Small intestine (tissue), 7 donors: ENCODE measurements around the gene LIMS4. TPM values are rescaled to one million over a fixed set of nuclear protein-coding genes. Genes with fewer than 3 reads are reported as not detected.
"Not testable (repeated sequence)": the region's sequence is repeated elsewhere in the genome, so short reads cannot be mapped to it uniquely, and the experiment has no call there.

ENCODE experiments used
- DNase-seq, 2 donors: peaks; one replicate each; pipeline versions ENCODE4 v3.0.0 to v3.0.0-alpha.2; 2013
- FAIRE-seq: peaks from 2 replicates; lab custom pipeline; 2012; peaks lifted over from hg19 to GRCh38; lab: Jason Lieb, UNC
- H3K27ac ChIP-seq, 3 donors: one replicate each; pipeline ENCODE4 v1.5.1; 2013; ENCODE audit warnings: low read length in 2 of 3, mild to moderate bottlenecking in 2 of 3, control low read depth in 1 of 3, inconsistent platforms in 1 of 3, low read depth in 1 of 3, moderate library complexity in 1 of 3
- H3K27me3 ChIP-seq, 3 donors: one replicate each; pipeline ENCODE4 v1.6.1; 2013; ENCODE audit warnings: low read length in 3 of 3, inconsistent platforms in 1 of 3; ENCODE audit not compliant: control insufficient read depth in 3 of 3, insufficient read depth in 3 of 3
- H3K36me3 ChIP-seq, 3 donors: one replicate each; pipeline ENCODE4 v1.6.1; 2013; ENCODE audit warnings: low read length in 3 of 3, inconsistent platforms in 1 of 3, low read depth in 1 of 3, mild to moderate bottlenecking in 1 of 3, moderate library complexity in 1 of 3; ENCODE audit not compliant: control insufficient read depth in 3 of 3, insufficient read depth in 2 of 3
- H3K4me1 ChIP-seq, 3 donors: one replicate each; pipeline ENCODE4 v1.6.1; 2013; ENCODE audit warnings: low read length in 2 of 3, inconsistent platforms in 1 of 3, low read depth in 1 of 3, mild to moderate bottlenecking in 1 of 3, moderate library complexity in 1 of 3; ENCODE audit not compliant: control insufficient read depth in 3 of 3, insufficient read depth in 2 of 3
- H3K4me3 ChIP-seq, 3 donors: one replicate each; pipeline ENCODE4 v1.5.1; 2013; ENCODE audit warnings: low read length in 3 of 3, control low read depth in 1 of 3, inconsistent platforms in 1 of 3, low read depth in 1 of 3, mild to moderate bottlenecking in 1 of 3, moderate library complexity in 1 of 3
- H3K9me3 ChIP-seq, 2 donors: one replicate each; pipeline ENCODE4 v1.6.1; 2013; ENCODE audit warnings: low read depth in 1 of 2, low read length in 1 of 2; ENCODE audit not compliant: control insufficient read depth in 2 of 2, insufficient read depth in 1 of 2
- WGBS, 3 donors: extraction: QIAGEN DNeasy Blood & Tissue Kit; methylation state at CpG; one replicate each; pipeline ENCODE4 v1.1.7; 2013; 5-methylcytosine and 5-hydroxymethylcytosine counted together
- polyA plus RNA-seq, 4 donors: library from polyadenylated mRNA; stranded (reverse) in 3 of 4; unstranded in 1 of 4; fragments of 200-250 nt in 3 of 4; fragments of 120-200 nt in 1 of 4; gene quantifications; one replicate each; pipeline versions ENCODE4 v1.2.1 to v1.2.3, GENCODE V29; 2013
- donor health status: healthy with polysubstance abuse.
- donor health status: control.
- donor health status: control.
- donor health status: Bipolar disorder and iron deficiency.
- donor health status: healthy.

LIMS4 gene
- polyA plus RNA-seq, 4 donors = 0.87 to 2.7 (median 1.4) TPM; not detected in 1

GRCh38 chr2:110457214-110457590 lies 15.4 kb downstream of the LIMS4 start:
- not testable (repeated sequence) for DNase-seq, FAIRE-seq, H3K4me3 ChIP-seq, H3K9me3 ChIP-seq, H3K27me3 ChIP-seq, H3K4me1 ChIP-seq, H3K27ac ChIP-seq, H3K36me3 ChIP-seq
- 100% methylated on average over 1 of the region's 2 CpGs; no CpG with 5 or more reads in 2 of the 3 donors for WGBS, 3 donors

DNA sequence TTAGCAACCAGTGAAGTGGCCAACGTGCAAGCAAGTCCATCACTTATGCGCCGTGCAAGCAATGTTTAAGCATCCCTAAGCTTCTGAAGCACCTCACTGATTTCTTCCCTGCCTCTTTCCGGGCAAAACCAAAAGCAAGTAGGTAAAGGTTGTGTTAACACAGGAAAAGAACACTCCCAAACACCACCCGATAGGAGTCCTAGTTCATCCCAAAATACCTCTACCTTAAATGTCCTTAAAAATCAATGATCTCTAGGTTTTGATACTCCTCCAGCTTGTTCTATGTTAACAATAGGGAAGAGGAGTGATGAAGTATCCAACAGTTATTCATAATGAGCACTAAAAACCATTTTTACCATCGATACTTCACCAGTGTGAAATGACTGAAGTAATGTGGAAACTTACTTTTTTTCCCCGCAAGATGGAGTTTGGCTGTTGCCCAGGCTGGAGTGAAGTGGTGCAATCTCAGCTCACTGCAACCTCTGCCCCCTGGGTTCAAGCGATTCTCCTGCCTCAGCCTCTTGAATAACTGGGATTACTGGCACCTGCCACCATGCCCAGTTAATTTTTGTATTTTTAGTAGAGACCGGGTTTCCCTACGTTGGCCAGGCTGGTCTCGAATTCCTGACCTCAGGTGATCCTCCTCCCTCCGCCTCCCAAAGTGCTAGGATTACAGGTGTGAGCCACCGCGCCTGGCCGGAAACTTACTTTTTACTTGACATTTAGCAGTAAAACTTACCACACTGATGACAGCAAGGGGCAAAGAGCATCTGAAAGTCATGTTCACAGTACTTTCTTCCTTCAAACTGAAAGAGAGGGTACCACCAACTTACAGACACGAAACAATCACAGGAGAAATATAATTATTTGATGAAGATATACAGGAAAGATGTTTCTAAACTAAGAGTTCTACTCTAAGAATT lies 16.1 kb downstream of the LIMS4 start:
- H3K36me3 ChIP-seq, H3K9me3 ChIP-seq, H3K27me3 ChIP-seq, FAIRE-seq, DNase-seq, H3K4me3 ChIP-seq, H3K27ac ChIP-seq, H3K4me1 ChIP-seq: not testable (repeated sequence)
- 83 to 100% (median 100%) methylated on average over 1 of the region's 16 CpGs for WGBS, 3 donors

- DNase-seq, H3K4me1 ChIP-seq, H3K36me3 ChIP-seq, FAIRE-seq, H3K27ac ChIP-seq, H3K27me3 ChIP-seq, H3K9me3 ChIP-seq, H3K4me3 ChIP-seq: not testable (repeated sequence)
- no CpG with 5 or more reads among the region's 6 CpGs for WGBS, 3 donors
Observed at GRCh38 chr2:110455080-110455670, 17.4 kb downstream of the LIMS4 start.

DNA sequence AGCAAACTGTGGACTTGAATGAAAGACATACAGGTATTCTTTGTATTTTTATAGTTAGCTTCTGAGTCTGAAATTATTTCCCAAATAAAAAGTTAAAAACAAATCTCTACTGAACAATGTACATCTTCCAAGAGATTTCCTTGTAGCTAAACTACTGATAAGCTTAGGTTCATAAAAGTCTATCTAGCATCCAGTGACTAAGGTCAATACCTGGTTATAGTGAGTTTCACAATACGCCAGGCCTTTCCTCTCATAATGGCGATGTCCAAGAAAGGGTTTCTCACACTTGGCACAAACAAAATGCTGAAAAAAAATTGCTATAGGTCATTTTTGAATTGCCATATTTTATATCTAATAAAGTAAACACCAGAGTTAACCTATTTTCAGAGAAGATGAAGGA lies 21.7 kb downstream of the LIMS4 start:
- H3K27me3 ChIP-seq, H3K36me3 ChIP-seq, H3K4me3 ChIP-seq, H3K27ac ChIP-seq, H3K4me1 ChIP-seq, H3K9me3 ChIP-seq, DNase-seq, FAIRE-seq: not testable (repeated sequence)
- no CpG with 5 or more reads among the region's 2 CpGs for WGBS, 3 donors

GRCh38 chr2:110449127-110449947 lies 23.3 kb downstream of the LIMS4 start:
- no CpG with 5 or more reads among the region's 7 CpGs for WGBS, 3 donors
- H3K9me3 ChIP-seq, DNase-seq, H3K4me1 ChIP-seq, H3K27me3 ChIP-seq, H3K27ac ChIP-seq, H3K4me3 ChIP-seq, H3K36me3 ChIP-seq: not testable (repeated sequence)
- peak; percentile 57 for FAIRE-seq

GRCh38 chr2:110446644-110447043 lies 26.0 kb downstream of the LIMS4 start:
- not testable (repeated sequence) for H3K9me3 ChIP-seq, H3K4me1 ChIP-seq, H3K27ac ChIP-seq, H3K36me3 ChIP-seq, H3K27me3 ChIP-seq, FAIRE-seq, DNase-seq, H3K4me3 ChIP-seq
- WGBS, 3 donors = no CpG with 5 or more reads among the region's 2 CpGs

- H3K27ac ChIP-seq, H3K4me1 ChIP-seq, FAIRE-seq, H3K4me3 ChIP-seq, H3K9me3 ChIP-seq, DNase-seq, H3K27me3 ChIP-seq, H3K36me3 ChIP-seq: not testable (repeated sequence)
- no CpG with 5 or more reads among the region's 8 CpGs for WGBS, 3 donors
Observed at GRCh38 chr2:110443305-110444005, 29.2 kb downstream of the LIMS4 start.

- not testable (repeated sequence) for H3K27me3 ChIP-seq, H3K36me3 ChIP-seq, H3K27ac ChIP-seq, DNase-seq, H3K4me3 ChIP-seq, FAIRE-seq, H3K9me3 ChIP-seq, H3K4me1 ChIP-seq
- no CpG with 5 or more reads among the region's 1 CpG for WGBS, 3 donors
Observed at GRCh38 chr2:110441905-110442304, 30.7 kb downstream of the LIMS4 start.
